Measurements from ENCODE around the gene PSMA5.
"Not testable (repeated sequence)": the region's sequence is repeated elsewhere in the genome, so short reads cannot be mapped to it uniquely, and the experiment has no call there.

Gene PSMA5

GRCh38 chr1:109391626-109392025 is 34.6 kb downstream of the PSMA5 start:
- DNase-seq, result no peak

GRCh38 chr1:109391157-109391556 is 35.1 kb downstream of the PSMA5 start:
- no peak for DNase-seq

- no peak for DNase-seq
These were observed 36.5 kb downstream of the PSMA5 start for GRCh38 chr1:109389638-109390341.

GRCh38 chr1:109388884-109389637 is 37.2 kb downstream of the PSMA5 start:
- DNase-seq, result no peak

GRCh38 chr1:109388208-109388711 is 38.0 kb downstream of the PSMA5 start:
- no peak for DNase-seq

- no peak for DNase-seq
These were observed 40.1 kb downstream of the PSMA5 start for GRCh38 chr1:109386054-109386717.

GRCh38 chr1:109385417-109385816 is 40.8 kb downstream of the PSMA5 start:
- DNase-seq, result no peak

- no peak for DNase-seq
These were observed 42.4 kb downstream of the PSMA5 start for GRCh38 chr1:109383854-109384253.

- no peak for DNase-seq
These were observed 43.0 kb downstream of the PSMA5 start for GRCh38 chr1:109383087-109383779.

GRCh38 chr1:109381573-109381972 is 44.7 kb downstream of the PSMA5 start:
- DNase-seq, result no peak

GRCh38 chr1:109379907-109380306 is 46.3 kb downstream of the PSMA5 start:
- no peak for DNase-seq

- DNase-seq, result no peak
These were observed 46.8 kb downstream of the PSMA5 start for GRCh38 chr1:109379422-109379821.

GRCh38 chr1:109377698-109378097 is 48.5 kb downstream of the PSMA5 start:
- DNase-seq, result no peak

GRCh38 chr1:109373696-109374095 is 52.6 kb downstream of the PSMA5 start:
- DNase-seq, result not testable (repeated sequence)

- no peak for DNase-seq
These were observed 53.1 kb downstream of the PSMA5 start for GRCh38 chr1:109373126-109373525.

GRCh38 chr1:109372281-109372680 is 54.0 kb downstream of the PSMA5 start:
- DNase-seq, result no peak

GRCh38 chr1:109371341-109371739 is 54.9 kb downstream of the PSMA5 start:
- no peak for DNase-seq

GRCh38 chr1:109370712-109371340 is 55.4 kb downstream of the PSMA5 start:
- no peak for DNase-seq

GRCh38 chr1:109369167-109369746 is 57.0 kb downstream of the PSMA5 start:
- no peak for DNase-seq

GRCh38 chr1:109368464-109368863 is 57.8 kb downstream of the PSMA5 start:
- no peak for DNase-seq

GRCh38 chr1:109367626-109368025 is 58.6 kb downstream of the PSMA5 start:
- no peak for DNase-seq

GRCh38 chr1:109365642-109366204 is 60.5 kb downstream of the PSMA5 start:
- DNase-seq, result no peak

Measured in CD4-positive, alpha-beta T cell treated with Interleukin-10 for 1 hour (primary cell).